Smooth muscle cell (in vitro differentiated cells): Measurements from ENCODE around the gene FMNL3. TPM values are rescaled to one million over a fixed set of nuclear protein-coding genes. Genes with fewer than 3 reads are reported as not detected.

ENCODE experiments used
- DNase-seq: peaks from one replicate; lab custom pipeline; 2025; ENCODE audit not compliant: unreplicated experiment; lab: John Stamatoyannopoulos, UW
- H2AFZ ChIP-seq: fragments of 200-600 bp; sonication (generic); 2 replicates; pipeline ENCODE4 v1.6.0; 2016; ENCODE audit warnings: antibody characterized with exemption, low read depth, mild to moderate bottlenecking
- H3F3A ChIP-seq: fragments of 200-600 bp; sonication (generic); 2 replicates; pipeline ENCODE4 v1.6.0; 2017; ENCODE audit warnings: antibody characterized with exemption, low read depth
- H3K27ac ChIP-seq: fragments of 200-600 bp; sonication (generic); 2 replicates; pipeline ENCODE4 v1.5.1; 2016; ENCODE audit warnings: low read depth, mild to moderate bottlenecking
- H3K27me3 ChIP-seq: fragments of 200-600 bp; sonication (generic); 2 replicates; pipeline ENCODE4 v1.6.1; 2016; ENCODE audit warnings: low read depth, mild to moderate bottlenecking
- H3K36me3 ChIP-seq: fragments of 200-600 bp; sonication (generic); 2 replicates; pipeline ENCODE4 v1.5.1; 2016; ENCODE audit warnings: low read depth
- H3K4me1 ChIP-seq: fragments of 200-600 bp; sonication (generic); 2 replicates; pipeline ENCODE4 v1.5.1; 2016; ENCODE audit warnings: low read depth
- H3K4me2 ChIP-seq: fragments of 200-600 bp; sonication (generic); 2 replicates; pipeline ENCODE4 v1.6.0; 2016; ENCODE audit warnings: mild to moderate bottlenecking
- H3K4me3 ChIP-seq: fragments of 200-600 bp; sonication (generic); 2 replicates; pipeline ENCODE4 v1.5.1; 2016; ENCODE audit warnings: mild to moderate bottlenecking
- H3K79me2 ChIP-seq: fragments of 200-600 bp; sonication (generic); 2 replicates; pipeline ENCODE4 v1.6.0; 2016; ENCODE audit warnings: low read depth, mild to moderate bottlenecking
- H3K9ac ChIP-seq: fragments of 200-600 bp; sonication (generic); 2 replicates; pipeline ENCODE4 v1.6.0; 2016; ENCODE audit warnings: low read depth
- H3K9me3 ChIP-seq: fragments of 200-600 bp; sonication (generic); replicated peaks from 2 replicates; pipeline ENCODE4 v1.5.1; 2016; ENCODE audit warnings: low read depth
- H4K20me1 ChIP-seq: fragments of 200-600 bp; sonication (generic); 2 replicates; pipeline ENCODE4 v1.6.0; 2016; ENCODE audit warnings: low read depth
- WGBS: methylation state at CpG from one replicate; pipeline ENCODE4 v1.1.7; 2016; ENCODE audit warnings: low lambda C conversion rate; 5-methylcytosine and 5-hydroxymethylcytosine counted together
- polyA plus RNA-seq: library from polyadenylated mRNA; unstranded; fragments of >200 nt; fragmentation: Nextera tagmentation; extraction: Ambion mirVana; gene quantifications from 2 replicates; pipeline ENCODE4 v1.2.1, GENCODE V29; 2016
- total RNA-seq: library from RNA; depleted of rRNA; stranded (reverse); fragments of >200 nt; gene quantifications from 2 replicates; pipeline ENCODE4 v1.2.3, GENCODE V29; 2014
- TF ChIP-seq, protein P1 (sequence below): fragments of 200-600 bp; sonication (generic); IDR thresholded peaks from 2 replicates; pipeline ENCODE4 v1.5.1; 2017; ENCODE audit warnings: borderline replicate concordance, mild to moderate bottlenecking, antibody characterized with exemption; ENCODE audit not compliant: insufficient read depth, poor library complexity, severe bottlenecking

Gene FMNL3
- total and polyA plus RNA-seq, 2 experiments from 2014 or later: 18.3 to 21.7 TPM

DNA sequence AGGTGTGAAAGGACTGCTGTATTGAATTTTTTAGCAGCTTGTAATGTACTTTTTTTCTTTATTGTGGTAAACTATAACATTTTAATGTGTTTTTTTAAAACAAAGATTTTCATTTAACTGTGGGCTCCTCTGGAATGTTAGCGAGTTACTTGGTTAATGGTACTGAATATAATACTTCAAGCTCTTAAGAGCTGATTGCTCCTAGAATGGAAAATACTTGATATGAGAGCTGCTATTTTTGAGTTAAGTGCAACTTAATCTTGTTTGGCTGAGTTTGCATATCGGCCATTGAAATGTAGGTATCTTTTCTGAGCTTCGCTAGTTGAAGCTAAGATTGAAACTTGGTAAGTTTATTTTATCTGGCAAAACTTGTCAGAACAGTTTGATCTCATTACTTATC is 41.6 kb upstream of the FMNL3 start:
- H3F3A ChIP-seq: peaks cover 21% of the 10 kb centered on the region
- H3K4me1 ChIP-seq: peaks cover 27% of the 10 kb centered on the region

DNA sequence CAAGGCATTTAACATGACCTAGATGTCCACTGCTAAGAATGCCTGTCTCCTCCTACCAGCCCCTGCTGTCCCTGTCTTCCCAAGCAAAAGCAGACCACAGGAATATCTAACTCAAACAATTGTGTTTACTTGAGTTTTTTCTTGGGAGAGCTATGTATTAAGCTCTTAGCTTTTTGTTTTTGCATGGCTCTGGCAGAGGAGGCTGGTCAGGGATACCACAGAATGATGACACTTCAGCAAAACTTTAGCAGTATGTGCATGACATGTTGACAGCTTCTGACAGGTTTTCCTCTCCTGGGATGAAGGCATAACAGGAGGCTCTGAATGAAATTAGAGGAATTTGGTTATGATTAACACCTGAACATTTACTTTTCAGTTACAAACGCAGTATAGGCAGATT is 41.1 kb upstream of the FMNL3 start:
- peak overlapping the region; percentile 16 for H3K4me2 ChIP-seq
- no peak overlapping the region for H2AFZ ChIP-seq
- peaks cover 10% of the 10 kb centered on the region for H3K36me3 ChIP-seq
- H4K20me1 ChIP-seq: peaks cover 100% of the 10 kb centered on the region
- H3K9me3 ChIP-seq: no peaks in the 10 kb centered on the region
- no peak overlapping the region for H3K9ac ChIP-seq
- peak overlapping the region; percentile 85 for H3K27ac ChIP-seq
- peaks cover 21% of the 10 kb centered on the region for H3F3A ChIP-seq
- peaks cover 31% of the 10 kb centered on the region for H3K4me1 ChIP-seq
- peaks cover 100% of the 10 kb centered on the region for H3K79me2 ChIP-seq
- no peak overlapping the region for H3K4me3 ChIP-seq
- WGBS: 82% methylated on average over 1 of the region's 1 CpG
- no peaks in the 10 kb centered on the region for H3K27me3 ChIP-seq
- no peak for DNase-seq
- TF ChIP-seq, protein P1, sequence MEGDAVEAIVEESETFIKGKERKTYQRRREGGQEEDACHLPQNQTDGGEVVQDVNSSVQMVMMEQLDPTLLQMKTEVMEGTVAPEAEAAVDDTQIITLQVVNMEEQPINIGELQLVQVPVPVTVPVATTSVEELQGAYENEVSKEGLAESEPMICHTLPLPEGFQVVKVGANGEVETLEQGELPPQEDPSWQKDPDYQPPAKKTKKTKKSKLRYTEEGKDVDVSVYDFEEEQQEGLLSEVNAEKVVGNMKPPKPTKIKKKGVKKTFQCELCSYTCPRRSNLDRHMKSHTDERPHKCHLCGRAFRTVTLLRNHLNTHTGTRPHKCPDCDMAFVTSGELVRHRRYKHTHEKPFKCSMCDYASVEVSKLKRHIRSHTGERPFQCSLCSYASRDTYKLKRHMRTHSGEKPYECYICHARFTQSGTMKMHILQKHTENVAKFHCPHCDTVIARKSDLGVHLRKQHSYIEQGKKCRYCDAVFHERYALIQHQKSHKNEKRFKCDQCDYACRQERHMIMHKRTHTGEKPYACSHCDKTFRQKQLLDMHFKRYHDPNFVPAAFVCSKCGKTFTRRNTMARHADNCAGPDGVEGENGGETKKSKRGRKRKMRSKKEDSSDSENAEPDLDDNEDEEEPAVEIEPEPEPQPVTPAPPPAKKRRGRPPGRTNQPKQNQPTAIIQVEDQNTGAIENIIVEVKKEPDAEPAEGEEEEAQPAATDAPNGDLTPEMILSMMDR: no peak

More for the DNA sequence above, 41.6 kb upstream of the FMNL3 start:
- peaks cover 100% of the 10 kb centered on the region for H4K20me1 ChIP-seq
- H3K79me2 ChIP-seq: peaks cover 98% of the 10 kb centered on the region
- no peaks in the 10 kb centered on the region for H3K9me3 ChIP-seq
- WGBS: 86% methylated on average over 3 of the region's 3 CpGs
- H3K4me3 ChIP-seq: no peak overlapping the region
- H2AFZ ChIP-seq: no peak overlapping the region
- TF ChIP-seq, protein P1: no peak
- no peak for DNase-seq
- H3K9ac ChIP-seq: no peak overlapping the region
- H3K27me3 ChIP-seq: no peaks in the 10 kb centered on the region
- peak overlapping the region; percentile 16 for H3K4me2 ChIP-seq
- peak overlapping the region; percentile 85 for H3K27ac ChIP-seq
- H3K36me3 ChIP-seq: peaks cover 13% of the 10 kb centered on the region

DNA sequence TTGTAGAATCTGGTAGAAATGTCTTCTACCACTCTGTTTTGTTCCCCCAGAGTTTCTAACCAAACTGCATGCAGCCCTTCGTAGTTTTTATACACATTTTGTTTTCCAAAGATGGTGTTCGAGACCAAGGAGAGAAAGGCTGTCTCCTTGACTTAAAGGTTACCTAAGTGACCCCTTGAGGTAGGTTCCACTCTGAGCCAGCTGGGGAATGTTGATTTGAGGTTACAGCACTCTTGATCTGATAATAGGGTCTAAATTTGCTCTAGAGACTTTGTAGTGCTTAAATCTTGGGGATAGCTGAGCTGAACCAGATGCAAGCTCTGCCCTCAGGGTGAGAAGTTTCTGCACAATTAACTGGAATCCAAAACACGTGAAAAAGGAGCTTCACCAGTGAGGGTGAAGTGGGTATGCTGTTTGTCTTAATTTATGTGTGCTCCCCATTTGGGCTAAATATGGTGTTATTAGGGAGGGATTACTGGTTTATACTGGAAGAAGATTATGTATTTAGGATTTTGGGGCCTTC is 37.2 kb upstream of the FMNL3 start:
- TF ChIP-seq, protein P1: no peak
- H3K4me3 ChIP-seq: peak overlapping the region; percentile 78
- peak overlapping the region; percentile 98 for H3K27ac ChIP-seq
- H3K27me3 ChIP-seq: no peaks in the 10 kb centered on the region
- no peaks in the 10 kb centered on the region for H3K9me3 ChIP-seq
- H3K79me2 ChIP-seq: peaks cover 78% of the 10 kb centered on the region
- H3K4me1 ChIP-seq: peaks cover 28% of the 10 kb centered on the region
- no peak overlapping the region for H3K9ac ChIP-seq
- H2AFZ ChIP-seq: no peak overlapping the region
- peaks cover 11% of the 10 kb centered on the region for H3F3A ChIP-seq
- no peaks in the 10 kb centered on the region for H3K36me3 ChIP-seq
- H4K20me1 ChIP-seq: peaks cover 77% of the 10 kb centered on the region
- H3K4me2 ChIP-seq: peak overlapping the region; percentile 95
- WGBS: 67% methylated on average over 3 of the region's 3 CpGs
- no peak for DNase-seq

DNA sequence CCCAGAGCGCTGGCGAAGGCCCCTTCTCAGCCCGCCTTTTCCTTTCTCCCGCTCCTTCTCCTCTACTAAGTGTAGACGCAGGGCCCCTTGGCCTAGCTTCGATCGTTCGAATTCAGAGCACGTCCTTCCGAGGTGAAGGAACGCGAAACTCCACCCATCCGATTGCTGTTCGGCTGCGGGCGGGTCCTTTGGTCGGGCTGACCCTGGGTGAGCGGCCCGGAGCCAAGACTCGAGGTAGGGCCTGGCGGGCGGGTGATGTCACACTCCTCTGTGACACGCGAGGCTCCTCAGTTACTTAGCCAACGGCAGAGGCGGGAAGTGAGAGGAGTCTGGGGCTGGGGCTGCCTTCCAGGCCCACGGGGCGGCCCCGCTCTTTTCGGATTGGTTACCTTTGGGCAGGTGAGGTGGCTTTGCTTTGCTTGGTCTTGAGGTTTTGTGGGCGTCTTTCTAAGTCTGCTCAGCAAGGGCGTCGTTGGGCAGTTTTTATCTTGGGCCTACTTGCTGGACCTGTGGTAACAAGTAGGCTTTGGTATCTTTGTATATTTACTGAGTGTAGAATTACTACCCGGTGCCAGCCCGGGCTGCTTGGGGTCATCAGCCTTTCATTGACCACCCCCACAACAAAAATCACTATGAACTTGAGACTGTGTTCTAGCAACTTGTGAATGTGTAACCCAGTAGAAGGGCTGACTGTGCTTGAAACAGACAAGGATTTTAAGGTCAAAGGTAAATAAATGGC is 34.8 kb upstream of the FMNL3 start:
- Histone ChIP-seq H3K36me3 (no peaks in the 10 kb centered on the region), H3K79me2 (peaks cover 54% of the 10 kb centered on the region), H3K27me3 (no peaks in the 10 kb centered on the region), H4K20me1 (peaks cover 54% of the 10 kb centered on the region), H3F3A (no peaks in the 10 kb centered on the region), H3K27ac (peak overlapping the region; percentile 98), H3K9ac (peak overlapping the region; percentile 99), H3K4me2 (peak overlapping the region; percentile 95), H3K9me3 (no peaks in the 10 kb centered on the region), H3K4me3 (peak overlapping the region; percentile 78), H2AFZ (no peak overlapping the region), H3K4me1 (peaks cover 20% of the 10 kb centered on the region)
- TF ChIP-seq, protein P1: no peak
- 2% methylated on average over 34 of the region's 35 CpGs for WGBS
- peak; percentile 80 for DNase-seq
